NCI-H446 treated with DMSO at 0.1 percent for 48 hours (cell line): ENCODE data around the gene SLC6A3.
"Not testable (repeated sequence)": the region's sequence is repeated elsewhere in the genome, so short reads cannot be mapped to it uniquely, and the experiment has no call there.

Experiments used
- DNase-seq: peaks from one replicate; lab custom pipeline; 2025; lab: John Stamatoyannopoulos, UW

Gene SLC6A3

DNA sequence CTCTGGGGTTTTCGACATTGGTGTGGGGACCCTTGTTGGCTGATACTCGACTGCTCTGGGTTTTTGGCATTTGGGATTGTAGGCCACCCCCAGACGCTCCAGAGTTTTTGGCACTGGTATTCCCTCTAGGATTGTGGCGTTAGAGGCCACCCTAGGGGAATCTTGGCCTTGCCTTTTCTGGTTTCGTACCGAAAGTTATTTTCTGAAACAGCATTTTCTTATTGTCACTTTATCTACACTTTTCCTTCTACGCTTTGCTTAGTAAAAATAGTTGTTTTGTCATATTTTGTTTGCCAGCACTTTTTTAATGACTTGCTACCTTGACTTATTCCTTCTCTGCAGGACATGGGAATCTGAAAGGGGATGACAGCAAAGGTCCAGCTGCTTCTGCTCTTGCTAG is 75.2 kb downstream of the SLC6A3 start:
- no peak for DNase-seq

DNA sequence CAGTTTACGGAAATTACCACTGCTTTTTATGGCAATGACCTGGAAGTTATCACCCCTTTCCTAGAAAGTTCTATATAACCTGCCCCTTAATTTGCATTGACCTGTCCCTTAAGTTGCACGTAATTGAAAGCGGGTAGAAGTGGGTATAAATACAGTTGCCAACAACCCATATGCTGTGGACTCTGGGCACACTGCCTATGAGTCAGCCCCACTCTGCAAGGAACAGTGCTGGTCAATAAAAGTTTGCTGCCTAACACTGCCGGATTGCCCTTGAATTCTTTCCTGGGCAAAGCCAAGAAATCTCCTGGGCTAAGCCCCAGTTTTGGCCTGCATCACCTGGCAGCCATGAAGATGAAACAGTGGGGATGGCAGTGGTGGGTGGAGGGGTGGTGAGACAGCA is 76.5 kb downstream of the SLC6A3 start:
- DNase-seq: peak; percentile 79

DNA sequence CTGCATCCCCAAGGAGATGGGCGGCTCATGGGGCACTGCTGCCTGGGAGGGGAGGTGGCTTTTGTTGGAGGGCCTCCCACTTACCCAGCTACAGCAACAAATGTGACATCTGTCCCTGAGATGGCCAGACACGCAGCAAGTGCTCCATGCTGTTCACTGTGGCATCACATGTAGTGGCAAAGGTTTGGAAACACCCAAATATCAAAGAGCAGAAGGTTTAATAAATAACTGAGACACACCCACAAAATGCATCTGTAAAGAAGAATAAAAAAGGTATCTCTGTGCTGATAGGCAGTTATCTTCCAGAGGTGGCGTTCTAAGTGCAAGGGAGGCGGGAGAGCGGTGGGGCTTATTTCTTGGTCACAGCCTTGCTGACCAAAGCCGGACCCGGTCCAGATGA is 77.0 kb downstream of the SLC6A3 start:
- no peak for DNase-seq

DNA sequence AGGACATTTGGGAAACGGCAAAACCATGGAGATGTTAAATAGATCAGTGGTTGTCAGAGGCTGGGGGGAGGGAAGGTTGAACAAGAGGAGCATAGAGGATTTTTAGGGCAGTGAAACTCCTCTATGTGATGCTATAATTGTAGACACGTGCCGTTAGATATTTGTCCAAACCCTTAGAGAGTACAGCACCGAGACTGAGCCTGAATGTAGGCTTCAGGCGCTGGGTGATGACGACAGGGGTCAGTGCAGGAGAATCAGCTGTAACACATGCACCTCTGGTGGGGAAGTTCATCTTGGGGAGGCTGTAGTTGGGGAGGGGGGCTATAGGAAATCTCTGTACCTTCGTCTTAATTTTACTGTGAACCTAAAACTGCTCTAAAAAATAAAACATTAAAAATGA is 78.1 kb downstream of the SLC6A3 start:
- DNase-seq: no peak

DNA sequence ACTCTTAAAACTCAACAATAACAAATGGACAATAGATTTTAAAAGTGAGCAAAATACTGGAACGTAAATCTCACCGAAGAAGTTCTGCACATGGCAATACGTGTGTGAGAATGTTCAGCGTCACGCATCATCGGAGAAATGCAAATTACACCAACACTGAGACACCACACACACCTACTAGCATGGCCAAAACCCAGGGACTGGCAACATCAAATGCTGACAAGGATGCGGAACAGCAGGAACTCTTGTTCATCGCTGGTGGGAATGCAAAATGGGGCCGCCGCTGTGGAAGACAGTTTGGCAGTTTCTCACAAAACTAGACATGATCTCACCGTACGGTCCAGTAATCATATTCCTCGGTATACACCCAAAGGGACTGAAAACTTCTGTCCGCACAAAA is 78.7 kb downstream of the SLC6A3 start:
- no peak for DNase-seq

DNA sequence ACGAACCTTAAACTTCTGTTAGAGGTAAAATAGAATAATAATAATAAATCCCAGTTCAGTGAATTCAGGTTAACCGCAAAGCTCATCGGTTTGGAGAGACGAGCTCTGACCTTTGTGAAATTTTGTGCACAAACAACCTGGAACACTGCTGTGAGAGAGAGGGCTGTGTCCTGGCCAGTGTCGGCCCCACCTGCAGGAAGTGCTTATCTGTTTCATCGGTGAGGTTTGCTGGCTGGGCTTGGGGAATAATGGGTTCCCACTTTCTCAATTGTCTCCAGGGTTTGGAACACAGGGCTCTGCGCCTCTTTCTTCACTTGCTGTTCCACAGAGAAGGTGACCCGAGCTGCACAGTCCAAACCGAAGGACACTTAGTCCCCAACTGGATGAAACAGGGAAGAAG is 81.0 kb downstream of the SLC6A3 start:
- DNase-seq: no peak

DNA sequence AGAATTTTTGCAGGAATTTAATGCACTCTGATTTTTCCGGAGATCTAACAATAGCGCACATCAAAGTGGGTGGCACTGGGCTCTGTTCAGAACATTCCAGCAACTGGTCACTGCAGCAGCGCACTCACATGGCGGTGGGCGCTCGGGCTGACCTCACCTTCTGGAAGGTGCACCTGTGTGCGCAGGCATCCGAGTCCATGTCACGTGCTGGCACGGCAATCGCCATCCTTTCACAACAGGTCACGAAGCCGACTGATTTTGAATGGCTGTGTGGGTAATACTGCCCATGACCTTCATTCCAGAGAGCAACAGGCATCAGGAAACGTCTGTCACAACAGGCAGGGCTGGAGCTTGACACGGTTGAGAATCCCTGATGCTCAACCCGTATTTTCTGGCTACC is 81.7 kb downstream of the SLC6A3 start:
- no peak for DNase-seq

DNA sequence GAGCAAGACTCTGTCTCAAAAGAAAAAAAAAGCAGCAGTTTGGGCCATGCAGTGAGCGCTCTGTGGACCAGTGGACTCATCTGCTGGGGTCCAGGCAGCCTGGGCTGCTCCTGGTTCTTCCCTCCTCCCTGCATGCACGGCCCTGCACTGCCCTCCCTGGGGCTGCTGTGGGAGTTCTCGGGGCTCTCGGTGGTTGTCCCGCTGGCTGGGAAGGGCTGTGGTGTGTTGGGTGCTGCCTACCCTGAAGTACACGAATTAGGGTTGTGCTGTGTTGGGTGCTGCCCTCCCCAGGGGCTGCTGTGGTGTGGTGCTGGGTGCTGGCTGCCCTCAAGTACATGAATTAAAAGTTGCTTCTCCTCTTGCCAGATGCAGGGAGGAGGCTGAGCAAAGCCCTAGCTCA is 82.1 kb downstream of the SLC6A3 start:
- DNase-seq: no peak

DNA sequence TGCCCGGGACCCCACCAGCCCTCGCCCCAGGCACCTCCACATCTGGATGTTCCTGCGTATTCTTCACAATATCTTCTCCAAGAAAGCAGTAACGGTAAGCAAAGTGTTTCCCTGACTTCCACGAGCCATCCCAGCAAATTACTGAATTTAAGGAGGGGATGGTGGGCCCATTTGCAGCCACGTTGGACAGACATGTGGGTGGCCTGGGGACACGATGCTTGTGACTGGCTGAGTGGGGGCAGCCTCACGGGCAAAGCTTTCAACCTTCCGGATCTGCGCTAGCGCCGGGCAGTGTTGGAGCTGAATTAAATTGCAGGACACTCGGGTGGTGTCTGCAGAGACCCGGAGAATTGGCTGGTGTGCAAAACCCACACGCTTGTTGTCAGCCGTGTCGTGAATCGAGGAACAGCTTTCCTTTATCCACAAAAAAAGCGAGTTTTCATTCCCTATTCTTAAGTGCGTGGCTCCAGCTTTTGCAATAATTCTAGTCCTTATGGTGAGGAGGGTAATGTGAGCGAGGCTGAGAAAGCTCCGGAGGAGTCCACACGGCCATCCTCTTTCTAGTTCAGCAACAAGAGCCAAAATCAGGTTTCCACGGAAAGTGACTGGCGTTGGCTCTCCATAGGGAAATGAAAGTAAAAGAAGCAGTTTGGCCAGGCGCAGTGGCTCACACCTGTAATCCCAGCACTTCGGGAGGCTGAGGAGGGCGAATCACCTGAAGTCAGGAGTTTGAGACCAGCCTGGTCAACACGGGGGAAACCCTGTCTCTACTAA is 82.8 kb downstream of the SLC6A3 start:
- no peak for DNase-seq

DNA sequence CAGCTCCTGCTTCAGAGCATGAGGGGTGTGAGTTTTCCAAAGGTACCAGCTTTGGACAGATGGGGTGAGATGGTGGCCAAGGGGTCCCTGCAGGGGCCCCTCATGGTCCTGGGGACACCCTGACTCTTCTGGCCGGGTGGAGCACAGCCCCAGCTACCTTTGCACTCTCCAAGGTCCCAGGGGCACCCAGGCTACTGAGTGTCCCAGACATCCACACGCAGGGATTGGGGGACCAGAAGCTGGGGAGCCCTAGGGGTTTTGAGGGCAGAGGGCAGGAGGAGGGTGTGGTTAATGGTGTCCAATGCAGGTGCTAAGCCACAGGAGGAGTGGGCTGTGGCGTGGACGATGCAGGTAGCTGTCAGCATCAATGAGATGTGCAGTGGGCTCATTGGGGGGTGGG is 84.4 kb downstream of the SLC6A3 start:
- DNase-seq: no peak

DNA sequence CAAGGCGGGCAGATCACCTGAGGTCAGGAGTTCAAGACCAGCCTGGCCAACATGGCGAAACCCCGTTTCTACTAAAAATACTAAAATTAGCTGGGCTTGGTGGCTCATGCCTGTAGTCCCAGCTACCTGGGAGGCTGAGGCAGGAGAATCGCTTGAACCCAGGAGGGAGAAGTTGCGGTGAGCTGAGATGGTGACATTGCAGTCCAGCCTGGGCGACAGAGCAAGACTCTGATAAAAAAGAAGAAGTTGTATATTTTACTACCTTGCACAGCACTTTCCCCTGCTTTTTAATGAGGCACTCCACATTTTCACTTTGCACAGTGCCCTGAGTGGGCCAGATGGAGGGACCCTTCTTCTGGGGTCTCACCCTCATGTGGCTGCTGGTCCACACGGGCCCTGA is 84.9 kb downstream of the SLC6A3 start:
- DNase-seq: not testable (repeated sequence)

DNA sequence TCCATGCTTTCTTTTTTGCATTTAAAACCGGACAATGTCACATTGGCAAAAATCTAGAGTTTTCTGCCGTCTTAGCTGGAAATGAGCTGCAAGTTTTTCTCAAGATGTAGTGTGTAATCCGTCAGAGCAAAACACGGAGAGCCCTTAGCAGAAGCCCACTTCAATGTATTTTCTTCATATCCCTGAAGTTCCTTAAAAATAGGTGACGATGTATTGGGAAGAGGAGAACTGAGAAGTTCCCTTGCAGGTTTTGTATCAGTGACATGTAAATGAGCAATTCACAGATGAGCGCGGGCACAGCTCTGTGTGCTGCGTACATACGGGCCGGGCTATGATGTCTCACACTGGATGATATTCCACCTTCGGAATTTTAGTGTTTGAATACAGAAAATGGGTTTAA is 85.5 kb downstream of the SLC6A3 start:
- no peak for DNase-seq

DNA sequence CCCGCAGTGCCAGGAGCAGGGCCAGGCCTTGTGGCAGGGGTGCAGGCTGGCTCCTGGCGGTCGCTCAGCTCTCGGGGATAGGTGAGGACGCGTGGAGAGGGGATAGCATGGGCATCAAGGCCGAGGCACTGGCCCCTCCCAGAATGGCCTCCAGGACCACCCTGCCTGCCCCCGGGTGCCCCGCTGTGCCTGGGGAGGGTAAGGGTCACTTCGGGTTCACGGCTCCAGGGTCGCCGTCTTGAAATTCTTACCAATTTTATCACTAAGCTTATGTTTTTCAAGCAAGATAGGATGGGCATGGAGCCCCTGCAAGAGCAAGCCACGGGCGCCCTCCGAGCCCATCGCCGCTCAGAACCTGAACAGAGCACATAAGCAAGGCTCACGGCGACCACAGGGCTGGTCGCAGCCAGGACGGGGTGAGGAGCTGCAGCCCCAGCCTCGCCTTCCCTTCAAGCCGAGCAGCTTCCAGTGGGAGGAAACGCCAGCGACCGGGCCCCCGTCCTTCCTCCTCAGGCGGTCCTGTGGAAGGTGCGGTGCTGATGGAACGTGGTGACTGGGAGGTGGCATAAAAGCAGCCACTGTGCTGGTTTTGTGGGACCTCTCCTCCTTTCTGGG is 86.1 kb downstream of the SLC6A3 start:
- DNase-seq: no peak

DNA sequence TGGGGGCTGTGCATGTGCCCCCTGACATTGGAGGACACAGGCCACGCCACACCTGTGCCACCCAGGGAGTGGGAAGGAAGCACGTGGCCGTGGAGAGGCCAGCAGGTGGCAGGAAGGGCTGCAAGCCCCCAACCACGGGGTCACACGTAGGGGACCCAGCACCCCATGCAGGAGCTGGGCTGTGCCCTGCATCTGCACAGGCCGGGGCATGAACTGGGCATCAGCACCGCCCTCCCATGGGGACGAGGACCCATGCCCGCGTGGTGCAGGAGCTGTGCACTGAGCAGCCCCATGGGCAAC is 86.6 kb downstream of the SLC6A3 start:
- no peak for DNase-seq

DNA sequence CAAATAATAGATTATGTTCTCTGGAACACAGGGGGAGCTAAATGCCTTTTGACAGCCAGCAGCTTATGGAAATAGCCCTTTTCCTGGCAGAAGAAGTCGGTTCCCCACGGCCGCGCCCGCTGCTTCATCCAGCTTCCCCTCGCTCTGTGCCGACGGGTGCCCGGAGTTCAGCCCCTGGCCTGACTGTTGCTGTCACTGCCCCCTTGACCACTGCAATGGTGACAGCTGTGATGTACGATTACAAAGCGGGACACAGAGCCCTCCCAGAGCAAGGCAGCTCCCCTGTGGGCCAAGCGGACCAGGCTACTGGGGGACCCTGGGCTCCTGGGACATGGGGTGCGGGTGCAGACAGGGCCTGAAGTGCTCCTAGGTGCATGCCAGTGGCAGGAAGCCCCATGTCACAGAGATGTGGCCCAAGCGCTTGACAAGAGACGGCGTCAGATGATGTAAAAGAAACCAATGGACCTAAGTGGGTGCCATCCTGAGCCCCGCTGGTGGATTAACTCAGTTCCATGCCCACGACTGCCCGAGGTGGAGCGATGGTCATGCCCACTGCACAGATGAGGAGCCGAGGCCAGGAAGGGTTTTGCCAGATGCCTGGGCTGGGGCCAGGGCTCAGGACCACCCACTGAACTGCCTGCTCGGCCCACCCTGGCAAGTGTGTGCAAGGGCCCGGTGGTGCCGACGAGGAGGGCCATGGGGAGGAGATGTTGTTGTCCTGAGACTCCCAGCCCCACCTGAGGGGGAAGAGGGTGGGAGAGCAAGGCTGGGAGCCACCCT is 87.1 kb downstream of the SLC6A3 start:
- no peak for DNase-seq

DNA sequence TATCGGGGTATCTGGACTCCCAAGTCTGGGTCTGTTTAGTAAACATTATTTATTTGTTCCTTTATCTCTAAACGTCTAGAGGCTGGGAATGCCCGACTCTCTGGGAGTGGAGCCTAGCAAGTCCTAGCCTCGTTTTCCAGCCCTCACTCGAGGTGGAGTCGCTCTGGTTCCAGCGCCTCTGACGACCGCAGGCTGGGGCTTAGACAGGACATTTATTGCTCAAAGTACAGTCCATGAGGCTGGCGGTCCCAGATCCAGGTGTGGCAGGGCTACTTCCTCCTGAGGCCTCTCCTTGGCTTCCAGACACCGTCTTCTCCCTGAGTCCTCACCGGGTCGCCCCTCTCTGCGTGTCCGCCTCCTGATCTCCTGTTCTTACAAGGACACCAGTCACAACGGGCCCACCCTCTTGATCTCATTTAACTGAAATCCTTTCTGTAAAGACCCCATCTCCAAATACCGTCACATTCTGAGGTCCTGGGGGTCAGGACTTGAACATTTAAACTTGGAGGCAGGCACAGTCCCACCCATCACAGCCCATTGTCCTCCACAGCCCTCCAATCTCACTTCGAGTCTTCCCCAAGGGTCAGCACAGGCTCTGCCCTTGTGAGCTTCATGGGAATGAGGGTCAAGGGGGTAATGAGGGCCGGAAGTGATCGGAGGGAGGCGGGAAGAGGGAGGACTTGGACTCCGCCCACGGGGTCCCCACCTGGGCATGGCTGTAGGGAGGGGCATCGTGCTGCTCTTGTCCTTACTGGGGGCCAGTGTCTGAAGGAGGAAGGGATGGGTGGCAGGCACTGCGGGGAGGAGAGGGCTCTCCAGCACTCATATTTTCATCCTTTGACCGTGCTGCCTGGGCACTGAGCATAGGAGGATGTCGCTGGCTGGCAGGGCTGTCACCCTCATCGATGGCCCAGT is 88.1 kb downstream of the SLC6A3 start:
- DNase-seq: no peak

DNA sequence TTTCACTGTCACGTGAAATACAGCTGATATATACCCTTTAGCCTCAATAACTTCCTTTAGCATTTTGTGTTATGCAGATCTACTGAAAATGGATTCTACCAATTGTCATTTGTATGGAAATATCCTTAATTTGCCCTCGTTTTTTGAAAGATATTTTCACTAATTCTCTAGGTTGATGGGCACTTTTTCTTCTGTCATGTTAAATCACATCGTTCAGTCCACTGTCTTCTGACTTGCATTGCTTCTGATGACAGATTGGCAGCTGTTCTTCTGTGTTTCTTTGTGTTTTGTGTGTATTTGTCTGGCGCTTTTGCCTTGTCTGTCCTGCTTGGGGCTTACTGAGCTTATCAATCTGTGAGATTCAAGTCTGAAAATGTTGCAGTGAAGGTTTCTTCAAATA is 90.7 kb downstream of the SLC6A3 start:
- DNase-seq: peak; percentile 9

DNA sequence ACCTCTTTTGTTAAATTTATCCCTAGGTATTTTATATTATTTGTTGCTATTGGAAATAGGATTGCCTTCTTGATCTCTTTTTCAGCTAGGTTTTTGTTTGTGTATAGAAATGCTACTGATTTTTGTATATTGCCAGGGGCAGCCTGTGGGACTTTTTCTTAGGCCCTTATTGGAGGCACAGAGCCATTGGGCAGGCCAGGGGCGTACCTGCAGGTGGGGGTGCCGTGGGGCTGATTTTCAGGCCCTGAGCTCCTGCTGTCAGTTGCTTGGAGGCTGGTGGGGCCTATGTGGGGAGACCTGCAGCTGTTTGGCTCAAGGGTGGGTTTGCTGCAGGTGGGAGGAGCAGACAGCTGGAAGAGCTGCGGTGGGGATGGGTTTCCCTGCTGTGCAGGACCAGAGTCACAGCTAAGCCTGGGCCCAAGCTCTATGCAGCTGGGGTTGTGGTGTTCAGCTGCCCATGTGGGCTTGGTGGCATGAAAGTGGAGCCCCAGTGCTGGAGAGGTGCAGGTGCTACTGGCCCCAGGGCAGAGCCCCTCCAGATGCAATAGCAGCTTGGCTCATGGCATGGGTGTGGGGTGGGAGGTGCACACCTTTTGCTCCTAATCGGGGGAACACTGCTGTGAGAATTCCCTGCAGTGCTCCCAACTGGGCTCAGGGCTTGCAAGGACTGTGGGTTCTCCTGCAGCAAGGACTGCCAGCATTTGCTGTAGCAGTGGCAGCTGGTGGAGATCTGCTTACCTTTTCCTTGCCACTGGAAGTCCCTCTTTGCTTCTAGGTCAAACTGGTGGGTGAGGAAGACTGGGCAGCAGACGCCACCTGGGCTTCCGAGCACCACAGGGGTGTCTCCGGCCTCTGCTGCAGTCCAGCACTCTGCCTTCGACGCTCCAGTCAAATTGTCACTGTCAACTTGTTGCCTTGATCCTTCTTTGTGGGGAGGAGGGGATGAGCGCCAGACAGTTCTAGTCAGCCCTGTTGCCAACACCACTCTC is 92.7 kb downstream of the SLC6A3 start:
- DNase-seq: no peak

DNA sequence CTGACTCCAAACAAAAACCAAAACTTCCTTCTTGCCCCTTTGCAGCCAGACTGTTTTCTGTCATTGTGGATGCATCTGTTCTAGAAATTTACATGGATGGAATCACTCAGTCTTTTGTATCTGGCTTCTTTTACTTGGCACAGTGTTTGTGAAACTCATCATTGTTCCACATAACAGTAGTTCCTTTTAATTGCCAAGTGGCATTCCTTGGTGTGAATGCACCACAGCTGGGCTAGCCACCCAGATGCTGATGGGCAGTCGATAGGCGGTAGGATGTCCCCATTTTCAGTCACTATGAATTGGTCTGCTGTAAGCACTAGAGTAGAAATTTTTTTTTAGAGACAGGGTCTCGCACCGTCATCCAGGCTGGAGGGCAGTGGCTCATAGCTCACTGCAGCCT is 94.1 kb downstream of the SLC6A3 start:
- DNase-seq: no peak

DNA sequence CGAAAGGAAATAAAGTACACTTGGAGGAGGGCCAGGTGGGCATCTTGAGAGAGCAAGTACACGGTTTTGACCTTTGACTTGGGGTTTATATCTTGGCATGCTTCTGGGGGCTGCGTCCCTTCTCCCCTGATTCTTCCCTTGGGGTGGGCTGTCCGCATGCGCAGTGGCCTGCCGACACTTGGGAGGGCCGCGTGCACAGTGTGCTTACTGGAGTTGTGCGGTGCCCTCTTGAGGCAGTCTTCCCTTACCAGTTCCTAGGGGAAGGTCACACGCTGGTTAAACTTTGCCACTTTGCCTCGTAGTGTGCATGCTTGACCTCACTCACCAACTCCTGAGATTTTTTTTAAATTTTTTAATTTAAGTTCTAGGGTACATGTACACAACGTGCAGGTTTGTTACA is 96.0 kb downstream of the SLC6A3 start:
- DNase-seq: no peak

DNA sequence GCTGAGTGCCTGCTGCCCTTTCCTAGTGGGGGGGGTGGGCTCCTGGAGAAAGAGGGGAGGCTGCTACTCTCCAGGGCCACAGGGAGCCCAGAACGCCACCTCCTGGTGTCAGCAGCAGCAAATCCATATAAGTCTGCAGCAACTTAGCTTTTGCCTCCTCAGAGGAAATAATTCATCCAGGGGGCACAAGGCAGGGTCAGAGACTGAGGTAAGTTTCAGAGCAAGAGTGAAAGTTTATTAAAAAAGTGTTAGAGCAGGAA is 96.3 kb downstream of the SLC6A3 start:
- no peak for DNase-seq
